Epidermal melanocyte (primary cell): ENCODE results near the gene GRB10.
"Not testable (repeated sequence)": the region's sequence is repeated elsewhere in the genome, so short reads cannot be mapped to it uniquely, and the experiment has no call there.

ENCODE experiments used
- DNase-seq: peaks from one replicate; pipeline ENCODE4 v3.0.0; 2011; ENCODE audit warnings: low spot score; ENCODE audit not compliant: insufficient read length

Gene GRB10

GRCh38 chr7:50779427-50779826 is 3.3 kb downstream of the GRB10 start:
- DNase-seq = no peak

DNA sequence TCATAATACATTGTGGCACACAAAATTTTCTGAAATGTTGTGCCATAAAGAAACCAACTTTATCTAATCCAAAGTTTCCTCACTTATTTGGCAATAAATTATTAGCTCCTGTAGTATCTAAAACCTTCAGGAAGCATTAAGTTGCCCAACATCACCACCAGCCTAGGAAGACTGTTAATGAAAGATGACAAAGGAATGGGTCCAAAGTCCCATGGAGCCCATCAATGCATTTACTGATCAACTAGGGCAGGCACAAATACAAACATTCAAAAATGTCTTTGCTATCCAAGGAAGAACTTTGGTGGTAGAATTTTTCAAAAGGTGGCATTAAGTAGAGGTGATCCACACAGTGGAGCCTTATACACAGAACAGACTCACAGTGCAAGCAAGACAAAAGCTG is 4.5 kb downstream of the GRB10 start:
- DNase-seq = no peak

DNA sequence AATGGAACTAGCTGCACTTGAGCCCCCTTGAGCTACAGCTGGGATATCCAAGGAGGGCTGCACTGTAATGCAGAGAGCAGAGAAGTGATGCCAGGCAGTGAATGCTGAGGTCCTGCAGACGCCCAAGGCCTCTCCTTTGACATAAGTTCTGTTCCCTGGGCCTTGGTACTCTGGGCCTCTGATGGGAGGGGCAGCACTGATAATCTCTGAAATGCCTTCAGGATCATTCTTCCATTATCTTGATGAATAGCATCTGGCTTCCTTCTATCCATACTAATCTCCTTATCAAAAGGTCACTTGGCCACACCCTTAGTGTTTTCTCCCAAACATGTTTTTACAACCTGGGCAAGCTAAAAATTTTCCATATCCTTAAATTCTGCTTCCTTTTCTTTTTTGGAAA is 6.9 kb downstream of the GRB10 start:
- DNase-seq = no peak

DNA sequence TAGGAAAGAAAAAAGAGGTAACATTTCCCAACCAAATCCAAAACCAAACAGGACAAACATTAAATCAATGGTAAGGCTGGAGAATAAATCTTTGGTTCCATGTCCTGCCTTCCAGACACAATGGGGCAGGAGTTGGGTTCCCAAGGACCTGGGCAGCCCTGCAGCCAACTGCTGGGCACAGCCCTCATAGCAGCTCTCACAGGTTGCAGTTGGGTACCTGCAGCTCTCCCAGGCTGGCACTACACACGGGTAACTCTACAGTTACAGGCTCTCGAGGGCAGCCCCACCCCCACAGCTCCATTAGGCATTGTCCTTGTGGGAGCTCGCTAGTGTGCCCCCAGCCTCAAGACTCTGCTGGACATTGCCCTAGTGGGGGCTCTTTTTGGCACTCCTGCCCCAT is 7.5 kb downstream of the GRB10 start:
- no peak for DNase-seq

DNA sequence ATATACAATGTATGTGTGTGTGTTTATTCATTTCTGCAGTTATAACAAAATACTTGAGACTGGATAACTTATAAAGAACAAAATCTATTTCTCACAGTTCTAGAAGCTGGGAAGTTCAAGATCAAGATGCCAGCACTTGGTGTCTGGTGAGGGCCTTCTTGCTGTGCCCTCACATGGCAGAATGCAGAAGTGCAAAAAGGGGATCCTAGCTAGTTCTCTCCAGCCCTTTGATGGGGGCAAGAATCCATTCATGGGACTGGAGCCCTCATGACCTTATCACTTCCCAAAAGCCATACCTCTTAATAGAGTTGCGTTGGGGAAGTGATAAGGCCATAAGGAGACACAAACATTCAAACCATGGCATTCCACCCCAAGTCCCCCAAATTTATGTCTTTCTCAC is 8.4 kb downstream of the GRB10 start:
- no peak for DNase-seq

DNA sequence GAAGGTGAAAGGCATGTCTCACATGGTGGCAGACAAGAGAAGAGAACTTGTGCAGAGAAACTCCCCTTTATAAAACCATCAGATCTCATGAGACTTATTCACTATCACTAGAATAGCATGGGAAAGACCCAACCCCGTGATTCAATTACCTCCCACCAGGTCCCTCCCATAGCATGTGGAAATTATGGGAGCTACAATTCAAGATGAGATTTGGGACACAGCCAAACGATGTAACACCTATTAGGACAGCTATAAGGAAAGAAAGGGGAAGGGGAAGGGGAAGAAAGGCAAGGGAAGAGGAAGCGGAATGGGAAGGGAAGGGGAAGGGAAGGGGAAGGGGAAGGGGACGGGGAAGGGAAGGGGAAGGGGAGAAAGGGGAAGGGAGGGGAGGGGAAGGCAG is 9.6 kb downstream of the GRB10 start:
- DNase-seq = not testable (repeated sequence)

DNA sequence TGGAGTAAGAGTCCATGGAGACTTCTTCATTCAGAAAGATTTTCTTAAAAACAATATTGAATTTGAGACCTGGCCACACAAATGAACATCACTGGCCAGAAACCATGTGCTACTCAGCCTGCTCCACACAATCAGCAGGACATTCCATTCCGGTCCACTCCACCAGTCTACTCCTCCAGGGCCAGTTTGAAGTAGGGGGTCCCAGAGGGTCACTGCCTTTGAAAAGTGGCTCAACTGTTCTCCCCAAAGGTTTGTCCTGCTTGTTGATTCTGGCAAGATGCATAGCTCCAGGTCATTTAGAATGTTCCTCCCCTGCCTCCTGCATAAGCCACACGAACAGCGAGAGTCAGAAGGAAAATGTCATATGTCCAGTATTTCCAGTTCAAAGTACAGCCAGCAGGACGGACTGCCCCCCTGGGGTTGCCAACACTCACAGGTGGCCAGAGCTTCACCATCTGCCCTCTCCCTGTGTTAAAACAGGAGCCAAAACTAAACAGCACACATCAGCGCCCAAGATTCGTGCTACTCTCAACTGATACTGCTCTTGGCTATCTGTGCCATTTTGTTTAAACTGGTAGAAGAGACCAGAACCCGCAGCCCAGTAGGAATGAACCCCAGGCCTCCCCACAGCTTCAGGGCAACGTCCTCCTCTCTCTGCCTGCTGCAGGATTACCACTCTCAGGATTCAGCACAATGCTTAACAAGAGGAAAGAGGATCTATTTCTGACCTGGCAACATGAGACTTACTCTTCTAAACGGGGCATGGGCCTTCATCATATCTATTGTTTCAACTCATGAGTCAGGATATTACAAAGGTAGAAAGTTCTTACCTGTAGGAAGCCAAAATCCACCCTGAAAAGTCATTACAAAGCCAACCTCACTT is 11.3 kb downstream of the GRB10 start:
- no peak for DNase-seq

- no peak for DNase-seq
These were observed 13.9 kb downstream of the GRB10 start for GRCh38 chr7:50768485-50769474.

DNA sequence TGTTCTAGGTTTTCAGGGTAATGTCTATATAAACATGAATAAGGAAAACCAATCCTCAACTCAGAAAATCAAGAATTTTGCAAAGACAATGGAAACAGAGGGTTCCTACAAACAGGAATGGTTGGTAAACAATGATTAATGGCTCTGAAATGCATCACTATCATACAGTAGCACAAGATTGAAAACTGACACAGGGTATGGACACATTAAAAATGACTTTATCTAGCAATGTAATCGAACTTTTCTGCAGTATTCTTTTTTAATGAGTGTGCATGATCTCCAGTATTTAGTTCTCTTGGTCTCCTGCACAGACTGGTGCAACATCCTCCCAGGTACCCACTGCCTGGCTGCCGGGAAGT is 15.9 kb downstream of the GRB10 start:
- no peak for DNase-seq

DNA sequence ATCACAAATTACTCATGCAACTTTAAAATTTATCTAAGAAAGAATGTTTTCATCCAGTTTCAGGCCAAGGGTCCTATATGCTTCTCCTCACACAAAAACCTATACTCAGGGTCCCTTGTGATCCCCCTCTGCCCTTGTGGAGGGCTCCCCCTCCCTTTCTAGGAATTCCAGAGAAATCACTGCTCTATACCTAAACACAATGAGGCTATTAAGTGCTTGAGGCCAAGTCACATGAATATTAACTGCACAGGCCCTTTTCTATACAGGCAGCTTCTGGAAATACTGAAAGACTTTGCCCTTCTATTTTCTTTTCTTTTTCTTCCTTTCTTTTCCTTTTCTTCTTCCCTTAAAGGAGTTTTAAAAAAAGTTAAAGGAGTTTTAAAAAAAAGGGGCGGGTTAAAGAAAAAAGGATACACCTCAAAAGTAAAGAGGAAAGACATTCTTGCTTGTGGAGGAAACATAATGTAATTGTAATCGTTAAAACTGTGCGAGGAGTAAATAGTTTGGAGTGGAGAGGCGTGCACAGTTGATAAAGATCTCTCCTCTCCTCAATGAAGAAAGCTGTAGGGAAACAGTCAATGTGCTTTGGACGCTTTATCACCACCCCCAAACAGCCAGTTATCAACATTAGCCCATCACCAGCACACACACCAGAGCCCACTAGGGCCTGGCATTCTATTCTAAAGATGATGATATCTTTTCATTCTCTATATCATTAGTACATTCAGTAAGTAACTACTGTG is 16.4 kb downstream of the GRB10 start:
- DNase-seq = no peak

DNA sequence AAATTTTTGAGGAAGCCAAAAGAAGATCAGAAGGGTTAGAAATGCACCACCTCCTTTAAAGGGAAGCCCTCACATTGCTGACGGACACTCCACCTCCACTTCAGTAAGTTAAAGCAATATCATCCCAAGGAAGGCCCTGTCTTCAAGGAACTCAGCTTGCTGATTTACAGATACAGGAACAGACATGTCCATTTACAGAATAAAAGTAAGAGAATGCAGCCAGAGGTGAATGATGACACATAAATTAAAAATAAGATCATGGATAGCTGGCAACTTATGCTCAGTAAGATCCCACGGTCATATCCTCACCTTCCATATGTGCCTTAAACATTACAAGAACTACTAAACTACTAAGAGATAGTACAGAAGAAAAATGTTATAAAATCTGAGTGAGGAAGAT is 20.4 kb downstream of the GRB10 start:
- DNase-seq = no peak

DNA sequence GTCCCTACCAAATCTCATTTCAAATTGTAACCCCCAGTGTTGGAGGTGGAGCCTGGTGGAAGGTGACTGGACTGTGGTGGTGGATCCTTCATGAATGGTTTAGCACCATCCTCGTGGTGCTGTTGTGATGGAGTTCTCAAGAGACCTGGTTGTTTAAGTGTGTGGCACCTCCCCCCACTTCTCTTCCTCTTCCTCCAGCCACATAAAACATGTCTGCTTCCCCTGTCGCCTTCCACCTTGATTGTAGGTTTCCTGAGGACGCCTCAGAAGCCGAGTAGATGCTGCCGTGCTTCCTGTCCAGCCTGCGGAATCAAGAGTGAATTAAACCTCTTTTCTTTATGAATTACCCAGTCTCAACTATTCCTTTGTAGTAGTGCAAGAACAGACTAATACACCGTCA is 21.0 kb downstream of the GRB10 start:
- no peak for DNase-seq

DNA sequence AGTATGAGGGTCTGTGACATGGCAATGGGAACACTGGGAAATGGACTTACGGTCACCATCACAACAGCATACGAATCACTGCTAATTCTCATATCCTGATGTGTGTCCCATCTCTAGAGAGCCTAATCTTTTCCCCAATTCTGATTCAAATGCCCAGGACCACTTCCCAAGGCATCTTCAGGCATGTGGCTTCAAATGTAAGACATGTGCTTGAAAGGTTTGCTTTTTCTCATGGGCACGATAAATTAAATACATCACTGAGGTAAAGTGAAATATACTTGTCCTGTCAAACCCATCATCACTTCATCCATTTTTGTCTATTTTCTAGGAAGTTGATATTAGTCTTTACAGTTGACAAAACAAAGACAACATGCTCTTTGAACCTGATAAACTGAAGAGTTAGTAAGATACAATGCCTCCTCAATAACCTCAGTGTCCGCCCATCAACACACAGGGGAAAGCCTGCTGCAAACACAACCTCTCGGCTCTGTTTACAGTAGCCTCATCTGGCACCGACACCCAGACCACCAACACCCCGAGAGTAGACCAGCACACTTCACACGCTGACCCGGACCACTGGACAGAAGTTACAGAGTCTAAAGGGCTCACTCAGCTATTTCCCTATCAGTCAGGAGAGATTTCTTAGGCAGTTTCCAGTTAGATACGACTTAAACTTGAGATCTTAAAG is 24.8 kb downstream of the GRB10 start:
- no peak for DNase-seq

- no peak for DNase-seq
These were observed 26.5 kb downstream of the GRB10 start for GRCh38 chr7:50756180-50756579.

GRCh38 chr7:50754684-50755083 is 28.0 kb downstream of the GRB10 start:
- no peak for DNase-seq

GRCh38 chr7:50754241-50754640 is 28.5 kb downstream of the GRB10 start:
- DNase-seq = no peak

- DNase-seq = no peak
These were observed 30.3 kb downstream of the GRB10 start for GRCh38 chr7:50752422-50752821.

GRCh38 chr7:50751146-50751545 is 31.6 kb downstream of the GRB10 start:
- DNase-seq = no peak

DNA sequence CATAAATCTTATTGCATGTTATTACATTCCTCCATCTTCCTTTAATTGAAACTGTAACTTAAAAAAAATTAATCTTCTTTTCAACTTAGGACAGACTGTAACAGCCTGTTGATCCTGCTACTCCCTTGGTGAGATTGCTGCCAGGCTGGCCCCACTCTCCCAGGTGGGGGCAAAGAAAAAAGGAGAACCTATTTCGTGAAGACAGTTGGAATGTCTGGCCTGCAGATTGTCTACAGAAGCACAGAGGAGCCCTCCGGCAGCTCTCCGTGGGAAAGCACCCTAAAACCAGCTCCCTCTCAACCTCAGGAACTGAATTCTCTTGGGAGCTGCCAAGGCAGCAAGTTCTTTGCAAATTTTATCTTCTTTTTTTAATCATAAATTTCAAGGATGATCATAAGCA is 32.8 kb downstream of the GRB10 start:
- no peak for DNase-seq

DNA sequence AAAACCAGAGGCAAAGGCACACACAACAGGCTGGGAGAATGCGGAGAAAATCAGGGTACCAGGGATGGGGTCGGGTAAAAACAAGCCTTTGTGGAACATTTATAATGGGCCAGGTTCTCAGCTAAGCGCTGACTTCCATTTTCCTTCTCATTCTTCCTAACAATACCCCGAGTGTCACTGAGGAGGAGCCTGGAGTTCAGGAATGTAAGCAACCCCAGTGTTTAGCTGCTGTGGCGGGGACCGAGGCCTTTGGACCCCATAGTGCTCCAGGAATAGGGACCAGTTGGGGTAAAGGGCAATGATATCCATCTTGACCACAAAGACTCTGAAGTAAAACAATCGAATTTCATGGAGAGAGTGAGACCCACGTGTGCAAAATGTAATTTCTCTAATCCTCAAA is 34.2 kb downstream of the GRB10 start:
- no peak for DNase-seq

- no peak for DNase-seq
These were observed 36.9 kb downstream of the GRB10 start for GRCh38 chr7:50745835-50746234.
